Stimulated activated CD4-positive, alpha-beta T cell treated with anti-CD3 and anti-CD28 coated beads, TNF-alpha, amount 100 ng/mL, for 1 hour (primary cell): ENCODE measurements around the gene KLHDC10.
"Not testable (repeated sequence)": the region's sequence is repeated elsewhere in the genome, so short reads cannot be mapped to it uniquely, and the experiment has no call there.

Source experiments
- DNase-seq, 3 donors: peaks; one replicate each; pipeline ENCODE4 v3.0.0-alpha.2; 2020; ENCODE audit warnings: low read depth in 3 of 3, low spot score in 1 of 3

KLHDC10 gene

GRCh38 chr7:130114776-130115175 lies 44.4 kb downstream of the KLHDC10 start:
- no peak for DNase-seq

DNA sequence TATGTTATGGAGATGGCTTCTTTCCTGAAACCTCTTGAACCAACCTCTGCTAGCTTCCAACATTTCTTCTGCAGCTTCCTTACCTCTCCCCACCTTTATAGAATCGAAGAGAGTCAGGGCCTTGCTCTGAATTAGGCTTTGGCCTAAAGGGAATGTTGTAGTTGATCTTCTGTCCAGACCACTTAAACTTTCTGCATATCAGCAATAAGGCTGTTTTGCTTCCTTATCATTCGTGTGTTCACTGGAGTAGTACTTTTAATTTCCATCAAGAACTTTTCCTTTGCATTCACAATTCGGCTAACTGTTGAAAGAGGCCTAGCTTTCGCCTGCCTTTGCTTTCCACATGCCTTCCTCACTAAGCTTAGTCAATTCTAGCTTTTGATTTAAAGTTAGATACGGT lies 48.0 kb downstream of the KLHDC10 start:
- DNase-seq: no peak

GRCh38 chr7:130118801-130119200 lies 48.5 kb downstream of the KLHDC10 start:
- DNase-seq: no peak

- no peak for DNase-seq
Measured at GRCh38 chr7:130123501-130123900, 53.2 kb downstream of the KLHDC10 start.

GRCh38 chr7:130124711-130125110 lies 54.4 kb downstream of the KLHDC10 start:
- no peak for DNase-seq

DNA sequence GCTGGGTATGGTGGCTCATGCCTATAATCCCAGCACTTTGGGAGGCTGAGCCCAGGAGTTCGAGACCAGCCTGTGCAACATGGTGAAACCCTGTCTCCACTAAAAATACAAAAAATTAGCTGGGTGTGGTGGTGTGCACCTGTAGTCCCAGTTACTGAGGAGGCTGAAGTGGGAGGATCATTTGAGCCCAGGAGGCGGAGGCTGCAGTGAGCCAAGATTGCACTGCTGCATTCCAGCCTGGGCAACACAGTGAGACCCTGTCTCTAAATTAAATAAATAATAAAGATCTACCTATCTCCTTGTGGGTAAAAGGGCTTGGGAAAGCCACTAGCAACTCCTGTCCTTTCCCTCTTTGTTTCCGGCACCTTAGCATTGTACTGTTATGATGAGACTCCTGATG lies 56.5 kb downstream of the KLHDC10 start:
- not testable (repeated sequence) for DNase-seq

DNA sequence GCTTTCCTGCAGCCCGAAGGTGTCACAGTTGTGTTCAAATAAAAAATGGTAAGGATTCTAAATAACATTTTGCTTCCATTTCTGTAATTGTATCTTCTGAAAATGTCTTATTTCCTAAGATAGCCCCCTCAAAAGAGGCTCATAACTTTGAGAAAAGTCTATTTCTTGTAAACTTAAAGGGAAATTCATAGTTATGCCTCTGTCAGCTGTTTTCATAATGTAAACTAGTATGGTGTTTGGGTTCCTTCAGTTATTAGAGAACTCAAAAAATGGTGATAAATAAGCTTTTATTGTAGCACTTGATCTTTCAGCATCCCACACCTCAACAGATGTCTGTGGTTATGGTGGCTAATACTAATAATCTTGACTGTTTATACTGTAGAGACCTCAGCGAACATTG lies 57.1 kb downstream of the KLHDC10 start:
- no peak for DNase-seq

DNA sequence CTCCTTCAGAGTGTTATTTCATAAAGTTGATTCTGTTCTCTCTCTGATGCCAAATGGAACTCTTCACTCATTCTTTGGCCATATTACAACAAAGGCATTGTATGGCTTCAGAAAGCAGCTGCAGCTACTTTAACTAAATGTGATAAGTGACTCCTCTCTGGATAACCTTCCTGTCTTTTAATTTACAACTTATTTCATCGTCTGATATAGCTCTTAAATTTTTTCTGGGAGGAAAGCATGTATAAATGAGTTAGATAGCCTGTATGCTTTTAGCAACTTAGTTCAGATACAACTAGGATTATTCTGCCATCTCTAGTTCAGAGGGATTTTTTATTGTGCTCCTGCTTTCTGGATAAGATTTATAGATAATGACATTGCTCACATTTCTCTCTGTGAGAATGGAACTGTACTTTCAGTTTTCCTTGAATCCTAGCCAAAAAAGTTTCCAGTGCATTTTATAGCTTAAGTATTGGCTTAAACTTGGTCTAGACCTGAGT lies 57.5 kb downstream of the KLHDC10 start:
- no peak for DNase-seq

DNA sequence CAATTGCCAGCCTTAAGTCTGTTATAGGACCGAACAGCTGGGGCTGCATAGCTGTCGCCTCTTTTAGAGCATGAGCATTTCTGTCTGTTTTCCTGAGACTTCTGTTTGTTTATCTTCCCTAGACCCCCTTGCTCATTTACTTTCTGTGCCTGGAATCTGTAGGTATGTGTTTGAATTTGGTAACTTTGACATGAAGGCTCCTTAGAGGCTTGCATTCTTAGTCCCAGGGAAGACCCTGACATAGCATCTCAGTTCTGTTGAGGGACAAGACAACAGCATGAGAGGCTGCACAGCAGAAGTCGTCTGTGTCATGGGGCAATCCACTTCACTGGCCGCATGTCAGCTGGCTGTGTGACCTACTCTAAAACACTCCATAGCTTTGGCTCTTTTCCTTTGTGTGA lies 58.7 kb downstream of the KLHDC10 start:
- DNase-seq: no peak

- DNase-seq: no peak
Measured at GRCh38 chr7:130131191-130131834, 61.0 kb downstream of the KLHDC10 start.

DNA sequence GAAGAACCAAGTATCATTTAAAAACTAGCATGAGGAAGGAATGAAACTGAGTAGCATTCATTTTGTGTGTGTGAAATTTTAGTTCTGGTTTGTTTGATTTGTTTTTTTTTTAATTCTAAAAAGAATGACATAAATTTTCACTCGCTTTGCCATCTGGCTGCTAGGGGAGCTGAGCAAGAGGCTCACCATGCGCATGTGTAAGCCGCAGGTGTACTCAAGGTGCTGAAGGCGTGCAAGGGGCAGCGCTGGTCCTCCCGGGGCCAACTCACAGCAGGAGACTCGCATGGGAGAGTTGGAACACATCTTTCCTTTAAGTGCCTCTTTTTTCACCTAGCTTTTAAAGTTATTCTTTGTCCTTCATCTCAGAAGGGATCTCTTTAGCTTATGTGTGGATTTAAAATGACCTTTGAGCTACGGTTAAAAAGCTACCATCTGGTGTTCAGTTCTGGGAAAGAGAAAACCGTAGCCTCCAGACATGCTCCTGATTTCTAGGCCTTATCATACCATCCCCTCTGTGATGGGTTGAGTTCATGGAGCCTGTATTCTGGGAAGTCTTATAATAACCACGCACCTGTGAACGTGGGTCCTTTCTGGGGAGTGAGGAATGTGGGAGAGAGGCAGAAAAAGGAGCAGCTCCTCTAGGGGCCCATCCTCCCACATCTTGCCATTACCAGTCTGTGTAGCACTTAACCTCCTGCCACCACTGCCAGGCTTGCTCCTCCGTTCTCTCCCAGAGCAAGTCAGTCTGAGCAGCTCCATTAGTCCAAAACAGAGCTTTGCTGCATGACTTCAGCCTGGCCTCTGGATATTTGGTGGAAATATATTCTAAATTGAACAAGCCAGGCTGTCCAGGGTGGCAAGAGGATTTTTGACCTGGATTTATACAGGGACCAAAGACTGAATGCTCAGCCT lies 61.9 kb downstream of the KLHDC10 start:
- DNase-seq: no peak

DNA sequence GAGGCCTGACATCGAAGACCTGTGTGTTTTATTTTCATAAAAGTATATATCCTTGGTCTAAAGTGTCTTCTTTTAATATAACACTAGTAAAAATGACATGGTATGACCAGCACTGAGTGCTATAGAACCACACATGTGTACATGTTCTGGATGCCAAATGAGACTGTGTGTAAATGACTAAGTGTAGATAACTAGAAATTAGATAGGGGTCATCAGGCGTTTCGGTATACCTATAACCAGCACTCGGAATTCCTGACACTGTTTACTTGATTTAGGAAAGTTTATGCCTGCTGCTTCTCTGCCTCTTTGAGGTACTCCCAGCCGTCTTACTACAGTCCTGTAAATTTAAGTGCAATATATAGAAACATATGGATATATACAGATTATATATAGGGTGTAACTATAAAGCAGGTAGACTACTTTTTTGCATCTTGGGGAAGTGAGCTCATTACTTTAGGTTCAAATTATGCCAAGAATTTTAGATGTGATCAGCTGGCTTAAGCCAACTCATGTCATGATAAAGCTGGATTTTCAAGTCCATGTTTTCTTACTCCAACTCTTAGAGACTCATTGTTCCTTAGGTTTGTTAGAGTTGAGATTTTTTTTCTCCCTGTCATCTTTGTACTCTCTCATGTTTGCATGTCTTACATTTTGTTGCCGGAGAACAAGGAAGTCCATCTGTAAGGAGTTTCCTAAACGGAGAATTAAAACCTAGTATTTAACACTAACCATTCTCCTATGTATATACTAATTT lies 62.9 kb downstream of the KLHDC10 start:
- no peak for DNase-seq

GRCh38 chr7:130134106-130134636 lies 63.8 kb downstream of the KLHDC10 start:
- no peak for DNase-seq

DNA sequence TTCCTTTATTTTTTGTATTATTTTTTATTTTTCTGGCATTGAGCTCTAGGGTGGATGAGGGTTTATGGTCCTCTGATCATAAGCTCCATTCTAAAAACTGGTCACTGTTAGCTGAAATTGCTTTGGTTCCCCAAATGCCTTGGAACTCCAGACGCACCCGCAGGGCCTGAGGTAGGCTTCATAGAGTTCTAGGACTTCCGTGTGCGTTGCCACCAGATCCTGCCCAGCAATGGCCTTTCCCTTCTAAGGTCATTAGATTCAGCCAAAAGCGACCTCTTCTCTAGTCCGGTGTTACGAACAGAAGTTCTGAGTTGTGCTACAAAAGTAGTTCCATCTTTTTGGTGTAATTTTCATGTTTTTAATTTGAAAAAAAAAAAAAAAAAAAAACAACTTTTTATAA lies 64.4 kb downstream of the KLHDC10 start:
- no peak for DNase-seq

- DNase-seq: no peak
Measured at GRCh38 chr7:130135208-130136205, 65.2 kb downstream of the KLHDC10 start.

DNA sequence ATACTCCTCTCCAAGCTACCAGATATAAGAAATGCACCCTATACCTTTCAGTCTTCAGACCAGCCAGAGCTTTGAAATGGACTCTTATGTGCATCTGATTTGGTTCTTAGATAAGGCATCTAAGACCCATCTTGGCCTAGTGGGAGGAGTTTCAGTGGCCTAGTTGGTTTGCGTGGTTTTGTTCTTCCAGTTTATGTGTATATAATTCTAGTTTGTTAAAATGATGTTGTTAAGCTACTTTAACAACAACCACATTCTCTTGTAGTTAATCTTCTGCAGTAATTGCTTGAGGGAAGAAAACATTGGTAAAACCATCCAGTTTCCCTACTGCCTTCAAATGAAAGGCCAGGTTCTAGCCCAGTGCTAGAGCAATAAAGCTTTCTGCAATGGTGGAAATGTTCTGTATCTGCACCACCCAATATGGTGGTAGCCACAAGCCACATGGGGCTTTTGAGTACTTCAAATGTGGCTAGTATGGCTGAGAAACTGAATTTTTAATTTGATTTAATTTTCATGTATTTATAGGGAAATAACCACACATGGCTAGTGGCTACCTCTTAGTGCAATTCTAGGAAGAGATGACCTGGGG lies 66.3 kb downstream of the KLHDC10 start:
- no peak for DNase-seq

DNA sequence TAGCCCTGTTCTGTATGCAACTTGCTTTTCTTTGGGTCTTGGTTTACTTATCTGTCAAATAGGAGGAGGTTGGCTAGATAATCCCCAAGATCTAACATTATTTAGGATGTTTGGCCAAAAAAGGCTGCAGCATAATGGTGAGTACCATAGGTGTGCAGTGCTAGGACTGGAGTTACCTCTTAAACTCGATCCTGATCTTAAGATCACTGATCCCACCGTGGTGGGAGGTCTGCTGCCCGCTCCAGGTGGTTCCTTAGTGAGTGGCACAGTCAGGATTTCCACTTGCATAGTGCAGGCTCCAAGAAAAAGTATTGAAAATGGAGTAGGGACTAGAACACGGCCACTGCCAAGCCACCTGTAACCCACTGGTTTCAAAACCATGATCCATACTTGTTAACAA lies 66.9 kb downstream of the KLHDC10 start:
- DNase-seq: no peak

DNA sequence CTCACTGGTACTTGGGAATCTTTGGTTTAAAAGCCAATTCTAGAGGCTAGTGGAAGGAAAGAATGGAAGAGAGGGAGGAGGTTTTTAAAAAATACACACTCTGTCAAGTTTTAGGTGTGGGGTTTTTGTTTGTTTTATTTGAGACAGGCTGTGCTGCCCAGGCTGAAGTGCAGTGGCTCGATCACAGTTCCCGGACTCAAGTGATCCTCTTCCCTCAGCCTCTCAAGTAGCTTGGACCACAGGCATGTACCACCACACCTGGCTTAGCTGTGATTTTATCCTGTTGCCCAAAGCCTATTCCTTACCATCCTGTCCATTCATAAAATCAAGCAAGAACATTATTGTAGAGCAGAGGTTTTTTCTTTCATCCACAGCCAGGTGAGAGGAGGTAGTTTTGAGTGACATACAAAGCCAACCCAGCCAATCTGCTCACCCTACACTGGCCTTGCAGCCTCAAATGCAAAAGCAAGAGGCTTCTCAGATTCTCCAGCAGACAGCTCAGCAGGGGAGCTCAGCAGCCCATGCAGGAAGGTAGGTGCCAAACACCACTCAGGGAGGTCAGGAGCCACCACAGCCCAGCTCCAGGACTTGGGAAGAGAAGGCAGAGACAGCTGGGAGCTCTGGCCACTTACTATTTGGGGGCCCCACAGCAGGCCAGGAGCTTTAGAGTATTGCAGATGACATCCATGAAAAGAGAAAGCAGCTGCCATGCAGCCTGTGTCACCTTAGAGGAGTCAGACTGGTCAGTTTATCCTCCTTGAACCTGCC lies 69.0 kb downstream of the KLHDC10 start:
- no peak for DNase-seq

GRCh38 chr7:130140551-130141160 lies 70.3 kb downstream of the KLHDC10 start:
- no peak for DNase-seq
